GM23338 (cell line): ENCODE data around the gene BATF3. TPM values are rescaled to one million over a fixed set of nuclear protein-coding genes. Genes with fewer than 3 reads are reported as not detected.

ENCODE experiments used
- ATAC-seq: fragments of 200-7000 bp; cut with Tn5 transposase; 3 replicates; pipeline ENCODE4 v1.9.1; 2020
- DNase-seq: peaks from one replicate; pipeline ENCODE4 v3.0.0-alpha.2; 2015; ENCODE audit warnings: low spot score
- H2AFZ ChIP-seq: fragments of 200-600 bp; sonication (generic); 2 replicates; pipeline ENCODE4 v1.8.0; 2016; ENCODE audit warnings: antibody characterized with exemption, mild to moderate bottlenecking, moderate library complexity
- H3F3A ChIP-seq: fragments of 200-600 bp; sonication (generic); replicated peaks from 2 replicates; pipeline ENCODE4 v1.8.0; 2017; ENCODE audit warnings: antibody characterized with exemption, mixed run types, low read depth
- H3K27ac ChIP-seq: fragments of 200-600 bp; sonication (generic); 2 replicates; pipeline ENCODE4 v1.6.1; 2016; ENCODE audit warnings: low read depth
- H3K27me3 ChIP-seq: fragments of 200-600 bp; sonication (generic); 2 replicates; pipeline ENCODE4 v1.8.0; 2016; ENCODE audit warnings: mild to moderate bottlenecking, mixed run types, moderate library complexity; ENCODE audit not compliant: insufficient read depth
- H3K36me3 ChIP-seq: fragments of 200-600 bp; sonication (generic); 2 replicates; pipeline ENCODE4 v1.8.0; 2016; ENCODE audit warnings: mild to moderate bottlenecking; ENCODE audit not compliant: insufficient read depth
- H3K4me1 ChIP-seq: fragments of 200-600 bp; sonication (generic); 2 replicates; pipeline ENCODE4 v1.8.0; 2016; ENCODE audit warnings: mild to moderate bottlenecking, moderate library complexity; ENCODE audit not compliant: insufficient read depth
- H3K4me2 ChIP-seq: fragments of 200-600 bp; sonication (generic); 2 replicates; pipeline ENCODE4 v1.7.1; 2017; ENCODE audit warnings: mixed run types
- H3K4me3 ChIP-seq: fragments of 200-600 bp; sonication (generic); 2 replicates; pipeline ENCODE4 v1.6.1; 2016; ENCODE audit warnings: mixed run types
- H3K79me2 ChIP-seq: fragments of 200-600 bp; sonication (generic); replicated peaks from 2 replicates; pipeline ENCODE4 v1.8.0; 2017; ENCODE audit warnings: mild to moderate bottlenecking; ENCODE audit not compliant: insufficient read depth
- H3K9me2 ChIP-seq: fragments of 200-600 bp; sonication (generic); 2 replicates; pipeline ENCODE4 v1.8.0; 2017; ENCODE audit not compliant: insufficient read depth
- H4K20me1 ChIP-seq: fragments of 200-600 bp; sonication (generic); replicated peaks from 2 replicates; pipeline ENCODE4 v1.8.0; 2017; ENCODE audit warnings: mild to moderate bottlenecking; ENCODE audit not compliant: insufficient read depth
- H3K27ac Mint-ChIP-seq: 2 replicates; pipeline ENCODE4 v1.8.0; 2020; ENCODE audit warnings: inconsistent platforms, mild to moderate bottlenecking, moderate library complexity, mixed read lengths
- H3K27me3 Mint-ChIP-seq: 3 replicates; pipeline ENCODE4 v1.8.0; 2022; ENCODE audit warnings: low read depth, mild to moderate bottlenecking, moderate library complexity, mixed read lengths, inconsistent platforms; ENCODE audit not compliant: insufficient read depth, poor library complexity
- H3K36me3 Mint-ChIP-seq: 3 replicates; pipeline ENCODE4 v1.8.0; 2021; ENCODE audit warnings: low read depth, mild to moderate bottlenecking, inconsistent platforms, moderate library complexity, mixed read lengths
- H3K4me1 Mint-ChIP-seq: 3 replicates; pipeline ENCODE4 v1.8.0; 2020; ENCODE audit warnings: mild to moderate bottlenecking, inconsistent platforms, mixed read lengths
- H3K4me3 Mint-ChIP-seq: 3 replicates; pipeline ENCODE4 v1.8.0; 2021; ENCODE audit warnings: moderate library complexity, mild to moderate bottlenecking, inconsistent platforms, mixed read lengths
- H3K9me3 Mint-ChIP-seq: 3 replicates; pipeline ENCODE4 v1.8.0; 2020; ENCODE audit warnings: moderate library complexity, mild to moderate bottlenecking, inconsistent platforms, mixed read lengths
- CREB1 ChIP-seq: fragments of 250-450 bp; sonication (Bioruptor Pico); IDR thresholded peaks from 2 replicates; pipeline ENCODE4 v1.5.0; 2020; ENCODE audit warnings: low read depth, mild to moderate bottlenecking, moderate library complexity
- CTCF ChIP-seq, 2 experiments: fragments of 200-600 bp in 1 of 2; sonication (generic) in 1 of 2; conservative IDR thresholded peaks; 2 replicates each; pipeline versions ENCODE4 v1.5.1 to v1.6.1; 2016 to 2017; ENCODE audit warnings: antibody characterized with exemption in 2 of 2, low read depth in 2 of 2, mild to moderate bottlenecking in 2 of 2, moderate library complexity in 1 of 2
- ETS1 ChIP-seq: IDR thresholded peaks from 2 replicates; pipeline ENCODE4 v1.6.1; 2016; ENCODE audit warnings: antibody characterized with exemption
- EZH2 ChIP-seq: fragments of 200-600 bp; sonication (generic); IDR thresholded peaks from one replicate; pipeline ENCODE4 v1.8.0; 2017; ENCODE audit warnings: antibody characterized with exemption, mild to moderate bottlenecking, low read depth; ENCODE audit not compliant: unreplicated experiment
- EZH2phosphoT487 ChIP-seq: fragments of 200-600 bp; sonication (generic); IDR thresholded peaks from one replicate; pipeline ENCODE4 v1.8.1; 2018; ENCODE audit warnings: antibody characterized with exemption; ENCODE audit not compliant: unreplicated experiment
- JUNB ChIP-seq: IDR thresholded peaks from one replicate; pipeline ENCODE4 v1.6.1; 2016; ENCODE audit warnings: antibody characterized with exemption; ENCODE audit not compliant: unreplicated experiment
- NANOG ChIP-seq: IDR thresholded peaks from 2 replicates; pipeline ENCODE4 v1.6.1; 2016; ENCODE audit warnings: antibody characterized with exemption, borderline replicate concordance
- POLR2AphosphoS5 ChIP-seq: IDR thresholded peaks from 2 replicates; pipeline ENCODE4 v1.6.1; 2016; ENCODE audit warnings: antibody characterized with exemption, low read depth
- REST ChIP-seq: IDR thresholded peaks from one replicate; pipeline ENCODE4 v1.6.1; 2018; ENCODE audit warnings: antibody characterized with exemption; ENCODE audit not compliant: unreplicated experiment
- STAT1 ChIP-seq: IDR thresholded peaks from one replicate; pipeline ENCODE4 v1.6.1; 2016; ENCODE audit warnings: antibody characterized with exemption; ENCODE audit not compliant: unreplicated experiment
- ZNF114 ChIP-seq: fragments of 250-450 bp; sonication (Bioruptor Pico); IDR thresholded peaks from 2 replicates; pipeline ENCODE4 v1.5.0; 2020; ENCODE audit warnings: mild to moderate bottlenecking, moderate library complexity
- ZNF331 ChIP-seq: fragments of 250-450 bp; sonication (Bioruptor Pico); IDR thresholded peaks from 2 replicates; pipeline ENCODE4 v1.5.0; 2020; ENCODE audit warnings: low read depth, mild to moderate bottlenecking, moderate library complexity
- ZNF462 ChIP-seq: fragments of 250-450 bp; sonication (Bioruptor Pico); IDR thresholded peaks from 2 replicates; pipeline ENCODE4 v1.5.0; 2020; ENCODE audit warnings: mild to moderate bottlenecking, moderate library complexity
- polyA plus RNA-seq: library from polyadenylated mRNA; unstranded; fragments of >200 nt; fragmentation: Nextera tagmentation; extraction: Ambion mirVana; gene quantifications from 2 replicates; pipeline ENCODE4 v1.2.1, GENCODE V29; 2016
- total RNA-seq: library from RNA; depleted of rRNA; stranded (reverse); fragments of >200 nt; shearing (Covaris generic); gene quantifications from 2 replicates; pipeline ENCODE4 v1.2.3, GENCODE V29; 2014

The BATF3 gene
- total and polyA plus RNA-seq, 2 experiments from 2014 or later = 3.6 to 7.8 TPM

- peaks cover 19% of the 10 kb centered on the region for H3K9me2 ChIP-seq
- Mint-ChIP-seq H3K4me1 (peaks cover 26% of the 10 kb centered on the region), H3K27me3 (no peaks in the 10 kb centered on the region), H3K36me3 (no peaks in the 10 kb centered on the region; the same call in 2 of the 3 replicates), H3K4me3 (no peak overlapping the region), H3K9me3 (no peaks in the 10 kb centered on the region), H3K27ac (no peak overlapping the region)
- no peak overlapping the region for H3K4me3 ChIP-seq
- no peak overlapping the region for H2AFZ ChIP-seq
- no peak for DNase-seq
- no peak for ATAC-seq
- H4K20me1 ChIP-seq = no peaks in the 10 kb centered on the region
- no peak overlapping the region for H3K27ac ChIP-seq
- H3K27me3 ChIP-seq = no peaks in the 10 kb centered on the region
- no peaks in the 10 kb centered on the region; the same call in 1 of the 2 replicates for H3K36me3 ChIP-seq
- TF ChIP-seq EZH2 = no peak
- no peak for TF ChIP-seq REST
- TF ChIP-seq ZNF331 (CRISPR knock-in tag) = no peak
- TF ChIP-seq CTCF (conservative IDR thresholded peaks at IDR 0.05; ENCODE audit: low read depth in 2 of 2) = no peak
- TF ChIP-seq ZNF462 (CRISPR knock-in tag) = no peak
- no peak for TF ChIP-seq ETS1
- no peak for TF ChIP-seq JUNB
- no peak for TF ChIP-seq ZNF114 (CRISPR knock-in tag)
- no peak for TF ChIP-seq EZH2phosphoT487
- TF ChIP-seq NANOG = no peak
- TF ChIP-seq STAT1 = no peak
- no peak for TF ChIP-seq CREB1 (CRISPR knock-in tag)
- no peak for TF ChIP-seq POLR2AphosphoS5
- no peaks in the 10 kb centered on the region; the same call in 1 of the 2 replicates for H3K4me1 ChIP-seq
- H3K4me2 ChIP-seq = no peak overlapping the region
- no peaks in the 10 kb centered on the region for H3K79me2 ChIP-seq
- no peaks in the 10 kb centered on the region for H3F3A ChIP-seq
Measured at GRCh38 chr1:212684521-212685090, 15.0 kb downstream of the BATF3 start.
